ENCODE results near the gene SLC2A3.
A peak's percentile ranks its signal among the peaks of the same experiment; 100 is the strongest.
"Not testable (repeated sequence)": the region's sequence is repeated elsewhere in the genome, so short reads cannot be mapped to it uniquely, and the experiment has no call there.

Gene SLC2A3

DNA sequence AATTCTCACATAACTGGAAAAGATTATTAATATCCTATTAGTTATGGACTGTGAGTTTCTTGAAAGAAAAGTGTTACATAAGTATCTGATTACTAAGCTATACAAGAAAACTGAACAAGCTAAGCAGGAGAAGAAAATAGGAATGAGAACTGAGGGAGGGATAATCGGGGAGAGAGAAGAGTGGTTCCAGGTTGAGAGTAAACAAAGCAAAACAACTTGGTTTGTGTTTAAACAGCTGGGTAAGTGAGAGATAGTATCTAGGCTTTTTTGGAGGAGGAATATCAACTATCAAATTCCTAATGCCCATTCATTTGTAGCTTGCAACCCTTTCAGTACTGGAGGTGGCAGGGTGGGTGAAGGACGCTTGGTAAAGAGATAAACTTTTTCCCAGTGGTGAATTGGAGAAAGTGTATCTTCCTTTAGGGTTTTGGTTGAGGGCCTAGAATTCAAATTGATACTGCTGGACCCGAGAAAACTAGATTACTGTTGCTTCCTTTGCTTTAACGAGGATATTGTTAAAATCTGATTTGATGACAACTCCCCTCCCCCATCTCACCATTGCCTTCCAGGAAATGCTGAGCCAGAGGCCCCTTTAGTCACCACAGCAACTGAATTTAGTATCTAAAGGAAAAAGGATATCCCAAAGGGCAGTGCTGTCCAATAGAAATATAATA is 2.0 kb upstream of the SLC2A3 start:
- no peak overlapping the region for H2BK15ac ChIP-seq (replicated peaks; ENCODE audit: low read depth)
- H2AK5ac ChIP-seq (ENCODE audit: low read length) = no peak overlapping the region
- H3K18ac ChIP-seq (ENCODE audit: low read length) = peak overlapping the region; percentile 97
- H3K36me3 ChIP-seq (ENCODE audit: control insufficient read depth, insufficient read depth, low read length) = peaks cover 3% of the 10 kb centered on the region
- no peak overlapping the region for H4K8ac ChIP-seq (ENCODE audit: low read depth, low read length)
- no peak overlapping the region for H3K4me2 ChIP-seq (ENCODE audit: low read length)
- no CpG with 5 or more reads among the region's 4 CpGs for WGBS (ENCODE audit: extremely low coverage, insufficient coverage, low lambda C conversion rate)
- peak overlapping the region; percentile 43 for H2BK5ac ChIP-seq (ENCODE audit: low read length)
- H2BK120ac ChIP-seq (ENCODE audit: low read depth, low read length) = no peak overlapping the region
- no peak overlapping the region for H3K4ac ChIP-seq (ENCODE audit: low read depth, low read length)
- peak overlapping the region; percentile 31 for H3K9ac ChIP-seq (ENCODE audit: low read length)
- DNase-seq = peak; percentile 62
- H3K23ac ChIP-seq (ENCODE audit: low read length) = no peak overlapping the region
- H3K79me2 ChIP-seq (ENCODE audit: control insufficient read depth, insufficient read depth, low read length) = peaks cover 29% of the 10 kb centered on the region
- peak overlapping the region; percentile 50 for H3K56ac ChIP-seq (ENCODE audit: low read length)
- peaks cover 4% of the 10 kb centered on the region for H3K4me1 ChIP-seq (ENCODE audit: control insufficient read depth, low read depth, low read length)
- peak overlapping the region; percentile 10 for H4K5ac ChIP-seq (ENCODE audit: low read length)
- peak overlapping the region; percentile 20 for H3K27ac ChIP-seq (ENCODE audit: low read depth, low read length)
- no peak overlapping the region for H3K4me3 ChIP-seq (ENCODE audit: low read length)
- H3K79me1 ChIP-seq (ENCODE audit: low read length) = no peaks in the 10 kb centered on the region
- H3K27me3 ChIP-seq (ENCODE audit: insufficient read depth, low read length, poor library complexity) = no peaks in the 10 kb centered on the region

DNA sequence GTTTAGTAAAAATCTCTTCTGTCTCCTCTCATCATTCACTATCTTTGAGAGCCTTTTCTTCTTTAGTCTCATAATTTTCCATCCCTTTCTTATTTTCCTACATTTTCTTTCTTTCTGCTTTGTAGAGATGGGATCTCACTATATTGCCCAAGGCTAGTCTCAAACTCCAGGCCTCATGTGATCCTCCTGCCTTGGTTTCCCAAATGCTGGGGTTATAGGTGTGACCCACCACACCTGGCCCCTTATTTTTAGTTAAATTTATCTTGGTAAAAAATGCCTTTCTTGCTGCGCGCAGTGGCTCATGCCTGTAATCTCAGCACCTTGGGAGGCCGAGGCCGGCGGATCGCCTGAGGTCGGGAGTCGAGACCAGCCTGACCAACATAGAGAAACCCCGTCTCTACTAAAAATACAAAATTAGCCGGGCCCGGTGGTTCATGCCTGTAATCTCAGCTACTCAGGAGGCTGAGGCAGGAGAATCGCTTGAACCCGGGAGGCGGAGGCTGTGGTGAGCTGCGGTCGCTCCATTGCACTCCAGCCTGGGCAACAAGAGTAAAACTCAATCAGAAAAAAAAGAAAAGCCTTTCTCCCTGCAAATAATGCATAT is 996 bp downstream of the SLC2A3 start:
- H3K4me1 ChIP-seq (ENCODE audit: control insufficient read depth, low read depth, low read length) = peaks cover 4% of the 10 kb centered on the region
- H3K27me3 ChIP-seq (ENCODE audit: insufficient read depth, low read length, poor library complexity) = no peaks in the 10 kb centered on the region
- WGBS (ENCODE audit: extremely low coverage, insufficient coverage, low lambda C conversion rate) = no CpG with 5 or more reads among the region's 16 CpGs
- no peak overlapping the region for H3K23ac ChIP-seq (ENCODE audit: low read length)
- peak overlapping the region; percentile 97 for H3K18ac ChIP-seq (ENCODE audit: low read length)
- H3K56ac ChIP-seq (ENCODE audit: low read length) = peak overlapping the region; percentile 93
- no peak overlapping the region for H2BK5ac ChIP-seq (ENCODE audit: low read length)
- H3K36me3 ChIP-seq (ENCODE audit: control insufficient read depth, insufficient read depth, low read length) = peaks cover 14% of the 10 kb centered on the region
- peak overlapping the region; percentile 83 for H3K4me3 ChIP-seq (ENCODE audit: low read length)
- H2BK15ac ChIP-seq (replicated peaks; ENCODE audit: low read depth) = no peak overlapping the region
- DNase-seq = no peak
- H4K8ac ChIP-seq (ENCODE audit: low read depth, low read length) = peak overlapping the region; percentile 96
- no peak overlapping the region for H3K4ac ChIP-seq (ENCODE audit: low read depth, low read length)
- no peaks in the 10 kb centered on the region for H3K79me1 ChIP-seq (ENCODE audit: low read length)
- no peak overlapping the region for H4K5ac ChIP-seq (ENCODE audit: low read length)
- no peak overlapping the region for H2BK120ac ChIP-seq (ENCODE audit: low read depth, low read length)
- peak overlapping the region; percentile 96 for H3K27ac ChIP-seq (ENCODE audit: low read depth, low read length)
- peak overlapping the region; percentile 94 for H3K9ac ChIP-seq (ENCODE audit: low read length)
- peaks cover 41% of the 10 kb centered on the region for H3K79me2 ChIP-seq (ENCODE audit: control insufficient read depth, insufficient read depth, low read length)
- H2AK5ac ChIP-seq (ENCODE audit: low read length) = no peak overlapping the region
- peak overlapping the region; percentile 87 for H3K4me2 ChIP-seq (ENCODE audit: low read length)

DNA sequence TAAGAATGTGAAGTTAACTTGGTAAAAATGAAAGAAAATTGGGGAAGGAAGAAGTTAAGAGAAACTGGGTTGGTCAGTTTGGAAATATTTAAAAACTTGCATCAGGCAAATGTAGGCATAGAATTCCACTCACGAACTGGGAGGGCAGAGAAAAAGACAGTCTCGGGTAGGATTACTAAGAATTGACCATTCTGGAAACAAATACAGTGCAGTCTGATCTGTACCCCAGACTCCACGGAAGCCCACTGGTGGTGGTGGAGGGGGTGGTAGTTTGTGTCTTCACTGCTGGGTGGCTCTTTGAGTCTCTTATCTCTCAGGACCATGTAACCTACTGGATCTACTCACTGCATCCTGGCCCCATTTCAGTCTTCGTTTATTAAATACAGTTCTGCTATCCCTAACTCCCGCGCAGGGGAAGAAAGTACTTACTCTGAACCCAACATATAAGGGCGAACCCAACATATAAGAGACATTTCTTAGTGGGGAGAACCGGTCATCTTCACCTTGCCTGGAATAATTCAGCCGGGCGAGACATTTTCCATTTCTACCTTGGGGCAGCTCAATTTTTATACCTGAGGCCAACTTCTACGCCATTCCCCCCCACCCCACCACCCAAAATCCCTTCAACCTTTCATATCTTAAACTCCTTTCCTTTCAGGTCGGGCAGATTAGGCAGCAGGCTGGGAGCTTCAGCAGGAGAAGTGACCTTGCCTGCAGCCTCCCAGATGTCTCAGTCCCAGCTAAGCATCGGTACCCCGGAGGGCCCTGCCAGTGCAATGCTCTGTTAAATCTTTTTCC is 1.7 kb downstream of the SLC2A3 start:
- Histone ChIP-seq H4K8ac (ENCODE audit: low read depth, low read length) (peak overlapping the region; percentile 96), H3K79me2 (ENCODE audit: control insufficient read depth, insufficient read depth, low read length) (peaks cover 42% of the 10 kb centered on the region), H3K36me3 (ENCODE audit: control insufficient read depth, insufficient read depth, low read length) (peaks cover 16% of the 10 kb centered on the region), H3K4me2 (ENCODE audit: low read length) (peak overlapping the region; percentile 87), H2BK120ac (ENCODE audit: low read depth, low read length) (no peak overlapping the region), H3K18ac (ENCODE audit: low read length) (peak overlapping the region; percentile 97), H4K5ac (ENCODE audit: low read length) (no peak overlapping the region), H3K9ac (ENCODE audit: low read length) (peak overlapping the region; percentile 94), H3K23ac (ENCODE audit: low read length) (no peak overlapping the region), H3K56ac (ENCODE audit: low read length) (peak overlapping the region; percentile 93), H2BK5ac (ENCODE audit: low read length) (peak overlapping the region; percentile 9), H3K79me1 (ENCODE audit: low read length) (no peaks in the 10 kb centered on the region), H3K27ac (ENCODE audit: low read depth, low read length) (peak overlapping the region; percentile 96), H3K4me3 (ENCODE audit: low read length) (peak overlapping the region; percentile 83), H3K4me1 (ENCODE audit: control insufficient read depth, low read depth, low read length) (peaks cover 4% of the 10 kb centered on the region), H2AK5ac (ENCODE audit: low read length) (no peak overlapping the region), H3K4ac (ENCODE audit: low read depth, low read length) (no peak overlapping the region), H2BK15ac (replicated peaks; ENCODE audit: low read depth) (no peak overlapping the region), H3K27me3 (ENCODE audit: insufficient read depth, low read length, poor library complexity) (no peaks in the 10 kb centered on the region)
- 100% methylated on average over 1 of the region's 14 CpGs for WGBS (ENCODE audit: extremely low coverage, insufficient coverage, low lambda C conversion rate)
- DNase-seq = no peak

DNA sequence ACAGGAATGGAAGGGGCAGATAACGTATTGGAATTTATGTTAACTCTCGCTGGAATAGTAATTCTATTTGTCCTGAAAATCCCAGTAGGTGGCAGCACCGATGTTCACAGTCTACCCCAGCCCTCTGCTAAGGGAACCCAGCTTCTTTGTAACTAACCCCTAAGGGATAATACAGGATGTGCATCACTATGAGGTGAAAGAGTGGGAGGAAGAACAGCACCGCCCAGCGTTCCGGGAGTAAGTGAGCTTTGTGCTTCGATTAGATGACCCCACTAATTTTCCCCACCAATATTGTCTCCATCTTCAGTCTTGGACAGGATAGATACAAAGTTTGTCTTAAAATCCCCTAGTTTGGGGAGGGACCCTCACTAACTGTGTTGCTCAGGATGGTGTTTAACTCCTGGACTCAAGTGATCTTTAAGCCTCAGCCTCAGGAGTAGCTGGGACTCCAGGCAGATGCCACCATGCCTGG is 2.7 kb downstream of the SLC2A3 start:
- Histone ChIP-seq H3K4me1 (ENCODE audit: control insufficient read depth, low read depth, low read length) (peaks cover 4% of the 10 kb centered on the region), H3K79me1 (ENCODE audit: low read length) (no peaks in the 10 kb centered on the region), H2BK120ac (ENCODE audit: low read depth, low read length) (no peak overlapping the region), H2BK5ac (ENCODE audit: low read length) (no peak overlapping the region), H3K79me2 (ENCODE audit: control insufficient read depth, insufficient read depth, low read length) (peaks cover 42% of the 10 kb centered on the region), H4K8ac (ENCODE audit: low read depth, low read length) (no peak overlapping the region), H3K36me3 (ENCODE audit: control insufficient read depth, insufficient read depth, low read length) (peaks cover 18% of the 10 kb centered on the region), H3K18ac (ENCODE audit: low read length) (no peak overlapping the region), H3K27ac (ENCODE audit: low read depth, low read length) (peak overlapping the region; percentile 56), H3K23ac (ENCODE audit: low read length) (no peak overlapping the region), H2BK15ac (replicated peaks; ENCODE audit: low read depth) (no peak overlapping the region), H3K9ac (ENCODE audit: low read length) (peak overlapping the region; percentile 70), H3K4ac (ENCODE audit: low read depth, low read length) (no peak overlapping the region), H3K4me2 (ENCODE audit: low read length) (peak overlapping the region; percentile 43), H3K27me3 (ENCODE audit: insufficient read depth, low read length, poor library complexity) (no peaks in the 10 kb centered on the region), H2AK5ac (ENCODE audit: low read length) (no peak overlapping the region), H4K5ac (ENCODE audit: low read length) (no peak overlapping the region), H3K56ac (ENCODE audit: low read length) (peak overlapping the region; percentile 71), H3K4me3 (ENCODE audit: low read length) (peak overlapping the region; percentile 48)
- DNase-seq = peak; percentile 96
- no CpG with 5 or more reads among the region's 7 CpGs for WGBS (ENCODE audit: extremely low coverage, insufficient coverage, low lambda C conversion rate)

DNA sequence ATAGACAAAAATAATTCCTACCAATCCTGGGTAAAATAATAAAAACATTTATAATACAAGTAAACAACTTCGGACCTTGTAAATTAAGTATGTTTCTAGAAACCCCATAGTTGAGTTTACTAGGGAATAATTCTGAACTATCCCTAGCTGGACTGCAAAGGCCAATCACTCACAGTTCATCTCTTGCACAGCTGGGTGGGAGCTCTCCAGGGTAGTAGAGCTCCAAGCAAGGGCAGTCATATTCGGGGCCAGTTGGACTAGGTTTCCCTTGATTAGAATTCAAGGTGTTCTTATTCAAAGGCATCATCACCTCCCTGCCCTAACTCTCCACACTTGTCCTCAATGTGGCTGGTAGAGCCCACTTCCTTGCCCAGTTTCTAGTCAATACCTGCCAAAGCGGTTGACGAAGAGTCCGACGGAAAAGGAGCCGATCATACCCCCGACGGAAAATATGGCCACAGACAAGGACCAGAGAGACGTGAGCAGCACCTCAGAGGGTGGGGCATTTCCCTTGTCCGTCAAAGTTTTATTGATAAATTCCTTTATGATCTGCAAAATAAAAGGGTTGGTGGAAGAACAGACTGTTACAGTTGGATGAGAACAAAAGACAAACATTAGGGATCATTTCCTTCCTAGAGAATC is 3.3 kb downstream of the SLC2A3 start:
- not testable (repeated sequence) for H2BK15ac ChIP-seq (replicated peaks; ENCODE audit: low read depth); H3K79me1 ChIP-seq (ENCODE audit: low read length); H3K4ac ChIP-seq (ENCODE audit: low read depth, low read length); H3K27ac ChIP-seq (ENCODE audit: low read depth, low read length); H2BK120ac ChIP-seq (ENCODE audit: low read depth, low read length); H4K5ac ChIP-seq (ENCODE audit: low read length); H3K56ac ChIP-seq (ENCODE audit: low read length); H4K8ac ChIP-seq (ENCODE audit: low read depth, low read length); H2BK5ac ChIP-seq (ENCODE audit: low read length); H3K27me3 ChIP-seq (ENCODE audit: insufficient read depth, low read length, poor library complexity); H3K18ac ChIP-seq (ENCODE audit: low read length); H3K4me3 ChIP-seq (ENCODE audit: low read length); DNase-seq; H3K23ac ChIP-seq (ENCODE audit: low read length); H2AK5ac ChIP-seq (ENCODE audit: low read length); H3K4me1 ChIP-seq (ENCODE audit: control insufficient read depth, low read depth, low read length)
- H3K79me2 ChIP-seq (ENCODE audit: control insufficient read depth, insufficient read depth, low read length) = peaks cover 42% of the 10 kb centered on the region
- peaks cover 18% of the 10 kb centered on the region for H3K36me3 ChIP-seq (ENCODE audit: control insufficient read depth, insufficient read depth, low read length)
- H3K9ac ChIP-seq (ENCODE audit: low read length) = peak overlapping the region; percentile 70
- WGBS (ENCODE audit: extremely low coverage, insufficient coverage, low lambda C conversion rate) = no CpG with 5 or more reads among the region's 11 CpGs
- H3K4me2 ChIP-seq (ENCODE audit: low read length) = peak overlapping the region; percentile 7

All from mesendoderm (in vitro differentiated cells).